SK-N-SH treated with all-trans-retinoic acid at 6 μM for 48 hours (cell line): ENCODE data around the gene PHF2.

Experiments used
- CSDC2 ChIP-seq: fragments of 250-450 bp; sonication (Bioruptor Pico); IDR thresholded peaks from 2 replicates; pipeline ENCODE4 v1.5.0; 2020; ENCODE audit warnings: mild to moderate bottlenecking, moderate library complexity
- TF ChIP-seq, protein P1 (sequence below): fragments of 250-450 bp; sonication (Bioruptor Pico); IDR thresholded peaks from 2 replicates; pipeline ENCODE4 v1.8.0; 2020; ENCODE audit warnings: mild to moderate bottlenecking, moderate library complexity, borderline replicate concordance

DNA sequence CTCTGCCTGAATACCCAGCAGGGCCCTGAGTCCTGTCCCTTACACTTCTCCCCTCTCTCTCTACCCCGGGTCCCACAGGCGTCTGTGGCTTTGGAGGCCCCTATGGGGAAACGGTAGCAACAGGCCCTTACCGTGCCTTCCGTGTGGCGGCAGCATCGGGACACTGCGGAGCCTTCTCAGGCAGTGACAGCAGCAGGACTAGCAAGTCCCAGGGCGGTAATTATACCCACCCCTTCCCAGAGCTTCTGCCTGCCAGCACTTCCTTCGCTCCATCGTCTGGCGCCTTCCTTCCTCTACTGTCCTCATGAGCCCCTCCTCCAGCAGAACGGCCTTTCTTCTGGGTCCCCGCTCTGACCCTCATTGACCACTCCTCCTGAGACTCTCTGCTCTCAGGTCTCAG is 17.9 kb upstream of the PHF2 start:
- TF ChIP-seq, protein P1, sequence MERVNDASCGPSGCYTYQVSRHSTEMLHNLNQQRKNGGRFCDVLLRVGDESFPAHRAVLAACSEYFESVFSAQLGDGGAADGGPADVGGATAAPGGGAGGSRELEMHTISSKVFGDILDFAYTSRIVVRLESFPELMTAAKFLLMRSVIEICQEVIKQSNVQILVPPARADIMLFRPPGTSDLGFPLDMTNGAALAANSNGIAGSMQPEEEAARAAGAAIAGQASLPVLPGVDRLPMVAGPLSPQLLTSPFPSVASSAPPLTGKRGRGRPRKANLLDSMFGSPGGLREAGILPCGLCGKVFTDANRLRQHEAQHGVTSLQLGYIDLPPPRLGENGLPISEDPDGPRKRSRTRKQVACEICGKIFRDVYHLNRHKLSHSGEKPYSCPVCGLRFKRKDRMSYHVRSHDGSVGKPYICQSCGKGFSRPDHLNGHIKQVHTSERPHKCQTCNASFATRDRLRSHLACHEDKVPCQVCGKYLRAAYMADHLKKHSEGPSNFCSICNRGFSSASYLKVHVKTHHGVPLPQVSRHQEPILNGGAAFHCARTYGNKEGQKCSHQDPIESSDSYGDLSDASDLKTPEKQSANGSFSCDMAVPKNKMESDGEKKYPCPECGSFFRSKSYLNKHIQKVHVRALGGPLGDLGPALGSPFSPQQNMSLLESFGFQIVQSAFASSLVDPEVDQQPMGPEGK: no peak
- no peak for TF ChIP-seq CSDC2
